ENCODE results near the gene GFAP.

Gene GFAP

GRCh38 chr17:44862278-44862914, 52.9 kb downstream of the GFAP start:
- no peak for DNase-seq (ENCODE audit: low read depth)

DNA sequence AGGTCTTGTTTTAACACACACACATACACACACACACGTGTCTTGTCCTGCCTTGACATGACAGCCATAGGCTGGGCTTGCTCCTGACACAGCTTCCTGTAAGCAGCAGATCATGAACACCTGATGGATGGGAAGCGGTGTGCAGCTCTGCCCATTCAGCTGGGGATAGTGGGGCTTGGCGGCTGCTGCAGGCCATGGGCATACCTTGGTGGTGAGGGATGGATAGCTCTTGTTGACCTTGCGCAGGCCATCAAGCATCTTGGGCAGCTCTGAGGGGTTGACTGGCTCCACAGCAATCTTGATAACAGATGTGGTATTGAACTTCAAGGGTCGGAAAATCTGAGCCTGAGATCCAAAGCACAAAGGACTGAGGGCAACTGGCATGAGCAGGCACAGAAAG, 55.6 kb downstream of the GFAP start:
- DNase-seq (ENCODE audit: low read depth): no peak

DNA sequence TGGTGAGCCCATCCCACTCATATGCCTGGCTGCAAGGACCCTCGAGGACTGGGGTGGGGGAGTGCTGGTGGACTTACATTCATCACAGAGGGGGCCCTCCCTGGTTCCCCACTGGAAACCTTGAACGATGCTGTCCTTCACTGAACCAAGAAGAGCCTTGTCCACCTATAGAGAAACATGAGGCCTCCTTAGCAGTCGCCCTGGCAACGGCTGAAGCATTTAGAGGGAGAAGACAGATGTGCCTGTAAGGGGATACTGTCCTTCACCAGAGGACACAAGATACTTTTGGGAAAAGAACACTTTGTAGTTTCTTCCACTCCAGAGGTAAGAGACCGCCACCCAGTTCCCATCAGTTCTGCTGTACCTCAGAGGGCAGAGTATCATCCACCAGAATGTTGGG, 61.1 kb downstream of the GFAP start:
- no peak for DNase-seq (ENCODE audit: low read depth)
